ENCODE data around the gene ABLIM2.

ABLIM2 gene

DNA sequence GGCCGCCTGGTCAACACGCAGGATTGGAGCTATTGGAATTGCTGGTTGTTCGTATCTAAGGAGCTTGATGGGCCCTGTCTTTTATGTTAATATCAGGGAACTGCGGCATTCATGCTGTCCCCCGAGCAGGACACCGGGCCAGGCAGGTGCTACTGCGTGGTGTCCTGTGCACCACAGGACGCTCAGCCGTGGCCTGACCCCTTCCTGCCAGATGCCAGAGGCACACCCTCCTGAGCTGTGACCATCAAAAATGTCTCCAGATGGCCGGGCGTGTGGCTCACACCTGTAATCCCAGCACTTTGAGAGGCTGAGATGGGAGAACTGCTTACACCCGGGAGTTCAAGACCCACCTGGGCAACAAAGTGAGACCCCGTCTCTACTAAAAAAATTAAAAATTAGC lies 32.1 kb downstream of the ABLIM2 start:
- no peaks in the 10 kb centered on the region for H3K36me3 ChIP-seq (ENCODE audit: control insufficient read depth, insufficient read depth, low read length)
- H3K9ac ChIP-seq (ENCODE audit: low read length) = no peak overlapping the region
- no peaks in the 10 kb centered on the region for H3K27me3 ChIP-seq (ENCODE audit: control insufficient read depth, insufficient read depth, low read length)
- H3K4me3 ChIP-seq (ENCODE audit: low read length) = no peak overlapping the region
- H3K4me1 ChIP-seq (ENCODE audit: control insufficient read depth, insufficient read depth, low read length) = no peaks in the 10 kb centered on the region
- no peak overlapping the region for H3K27ac ChIP-seq (ENCODE audit: low read depth, low read length)

DNA sequence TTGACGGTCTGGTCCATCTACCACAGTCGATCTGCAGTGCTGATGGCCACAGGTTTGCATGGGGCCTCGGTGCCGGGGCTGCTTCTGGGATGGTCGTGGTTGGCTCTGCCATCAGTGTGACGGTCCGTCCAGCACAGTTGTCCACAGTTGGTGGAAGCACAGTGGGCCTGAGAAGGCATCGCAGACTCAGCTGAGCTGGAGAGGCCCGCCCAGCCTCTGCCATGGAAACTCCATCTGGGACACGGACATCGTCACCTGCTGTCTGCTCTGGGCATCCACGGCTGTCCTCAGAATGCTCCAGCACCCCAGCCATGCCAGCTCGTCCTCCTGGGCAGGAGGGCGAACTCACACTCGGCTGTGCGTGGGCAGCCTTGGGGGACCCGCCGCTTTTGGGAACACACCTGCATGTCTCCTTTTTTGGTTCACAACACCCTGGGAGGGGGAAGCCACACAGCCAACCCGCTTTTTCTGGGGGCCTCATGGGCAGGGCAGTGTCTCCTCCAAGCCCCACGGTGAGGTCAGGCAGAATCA lies 33.0 kb downstream of the ABLIM2 start:
- Histone ChIP-seq H3K9ac (ENCODE audit: low read length) (no peak overlapping the region), H3K4me1 (ENCODE audit: control insufficient read depth, insufficient read depth, low read length) (no peaks in the 10 kb centered on the region), H3K27me3 (ENCODE audit: control insufficient read depth, insufficient read depth, low read length) (no peaks in the 10 kb centered on the region), H3K36me3 (ENCODE audit: control insufficient read depth, insufficient read depth, low read length) (no peaks in the 10 kb centered on the region), H3K27ac (ENCODE audit: low read depth, low read length) (no peak overlapping the region), H3K4me3 (ENCODE audit: low read length) (no peak overlapping the region)

- Histone ChIP-seq H3K36me3 (ENCODE audit: control insufficient read depth, insufficient read depth, low read length) (no peaks in the 10 kb centered on the region), H3K27ac (ENCODE audit: low read depth, low read length) (no peak overlapping the region), H3K4me1 (ENCODE audit: control insufficient read depth, insufficient read depth, low read length) (no peaks in the 10 kb centered on the region), H3K27me3 (ENCODE audit: control insufficient read depth, insufficient read depth, low read length) (no peaks in the 10 kb centered on the region), H3K4me3 (ENCODE audit: low read length) (no peak overlapping the region), H3K9ac (ENCODE audit: low read length) (no peak overlapping the region)
Measured at GRCh38 chr4:8123870-8124269, 34.7 kb downstream of the ABLIM2 start.

- Histone ChIP-seq H3K36me3 (ENCODE audit: control insufficient read depth, insufficient read depth, low read length) (no peaks in the 10 kb centered on the region), H3K27me3 (ENCODE audit: control insufficient read depth, insufficient read depth, low read length) (no peaks in the 10 kb centered on the region), H3K9ac (ENCODE audit: low read length) (no peak overlapping the region), H3K4me1 (ENCODE audit: control insufficient read depth, insufficient read depth, low read length) (no peaks in the 10 kb centered on the region), H3K27ac (ENCODE audit: low read depth, low read length) (no peak overlapping the region), H3K4me3 (ENCODE audit: low read length) (no peak overlapping the region)
Measured at GRCh38 chr4:8123389-8123788, 35.2 kb downstream of the ABLIM2 start.

DNA sequence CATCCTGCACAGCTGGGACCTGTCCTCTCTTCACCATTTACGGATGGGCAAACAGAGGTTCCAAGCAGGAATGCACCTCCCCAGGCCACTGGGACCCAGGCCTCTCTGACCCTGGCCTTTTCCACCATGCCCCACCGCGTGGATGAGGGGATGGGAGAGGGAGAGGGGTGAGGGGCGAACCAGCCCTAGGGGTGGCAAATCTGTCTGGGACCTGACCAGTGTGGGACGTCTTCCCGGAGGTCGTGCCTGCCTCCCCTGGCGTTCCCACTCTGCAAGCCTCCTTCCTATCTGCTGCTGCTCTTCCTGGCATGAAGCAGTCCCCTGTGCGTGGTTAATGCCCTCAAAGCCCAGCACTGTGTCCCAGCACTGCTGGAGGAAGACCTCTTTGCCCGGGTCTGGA lies 35.9 kb downstream of the ABLIM2 start:
- Histone ChIP-seq H3K27ac (ENCODE audit: low read depth, low read length) (no peak overlapping the region), H3K27me3 (ENCODE audit: control insufficient read depth, insufficient read depth, low read length) (no peaks in the 10 kb centered on the region), H3K9ac (ENCODE audit: low read length) (no peak overlapping the region), H3K4me3 (ENCODE audit: low read length) (no peak overlapping the region), H3K4me1 (ENCODE audit: control insufficient read depth, insufficient read depth, low read length) (no peaks in the 10 kb centered on the region), H3K36me3 (ENCODE audit: control insufficient read depth, insufficient read depth, low read length) (no peaks in the 10 kb centered on the region)

- no peak overlapping the region for H3K27ac ChIP-seq (ENCODE audit: low read depth, low read length)
- H3K4me1 ChIP-seq (ENCODE audit: control insufficient read depth, insufficient read depth, low read length) = no peaks in the 10 kb centered on the region
- no peak overlapping the region for H3K4me3 ChIP-seq (ENCODE audit: low read length)
- H3K9ac ChIP-seq (ENCODE audit: low read length) = no peak overlapping the region
- H3K27me3 ChIP-seq (ENCODE audit: control insufficient read depth, insufficient read depth, low read length) = no peaks in the 10 kb centered on the region
- no peaks in the 10 kb centered on the region for H3K36me3 ChIP-seq (ENCODE audit: control insufficient read depth, insufficient read depth, low read length)
Measured at GRCh38 chr4:8121292-8122015, 37.2 kb downstream of the ABLIM2 start.

DNA sequence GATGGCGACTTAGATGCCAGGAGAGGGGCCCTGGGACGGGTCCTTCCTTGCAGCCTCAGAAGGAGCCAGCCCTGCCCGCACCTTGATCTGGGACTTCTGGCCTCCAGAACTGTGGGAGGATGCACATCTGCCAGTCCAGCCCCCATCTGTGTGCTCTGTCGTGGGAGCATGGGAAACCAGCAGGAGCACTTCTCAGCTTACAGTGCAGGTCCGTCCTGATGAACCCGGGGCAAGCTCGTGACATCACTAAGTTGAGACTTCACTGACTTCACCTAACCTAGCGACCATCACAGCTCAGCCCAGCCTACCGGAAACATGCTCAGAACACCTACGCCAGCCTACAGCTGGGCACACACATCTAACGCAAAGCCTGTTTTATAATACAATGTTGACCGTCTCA lies 38.1 kb downstream of the ABLIM2 start:
- no peaks in the 10 kb centered on the region for H3K36me3 ChIP-seq (ENCODE audit: control insufficient read depth, insufficient read depth, low read length)
- H3K4me3 ChIP-seq (ENCODE audit: low read length) = no peak overlapping the region
- no peak overlapping the region for H3K27ac ChIP-seq (ENCODE audit: low read depth, low read length)
- H3K4me1 ChIP-seq (ENCODE audit: control insufficient read depth, insufficient read depth, low read length) = no peaks in the 10 kb centered on the region
- H3K9ac ChIP-seq (ENCODE audit: low read length) = no peak overlapping the region
- H3K27me3 ChIP-seq (ENCODE audit: control insufficient read depth, insufficient read depth, low read length) = no peaks in the 10 kb centered on the region

DNA sequence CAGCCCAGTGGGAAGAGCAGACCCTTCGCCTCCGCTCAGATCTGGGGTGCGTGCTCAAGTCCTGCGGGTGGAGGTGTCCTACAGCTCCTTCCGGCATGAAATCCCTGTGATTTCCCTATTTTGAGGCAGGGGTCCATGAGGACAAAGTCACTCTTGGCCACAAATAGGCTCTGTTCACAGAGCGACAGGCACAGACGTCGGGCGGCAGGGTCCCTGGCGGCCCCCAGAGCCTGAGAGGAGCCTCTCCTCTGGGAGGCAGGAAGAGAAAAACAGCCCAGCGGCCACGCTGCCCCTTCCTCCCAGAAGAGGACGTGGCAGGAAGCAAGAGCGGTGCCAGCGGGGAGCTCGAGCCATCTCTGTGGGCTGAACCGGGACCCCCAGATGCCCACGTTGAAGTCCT lies 38.7 kb downstream of the ABLIM2 start:
- no peaks in the 10 kb centered on the region for H3K27me3 ChIP-seq (ENCODE audit: control insufficient read depth, insufficient read depth, low read length)
- H3K4me3 ChIP-seq (ENCODE audit: low read length) = no peak overlapping the region
- no peak overlapping the region for H3K9ac ChIP-seq (ENCODE audit: low read length)
- no peaks in the 10 kb centered on the region for H3K36me3 ChIP-seq (ENCODE audit: control insufficient read depth, insufficient read depth, low read length)
- H3K4me1 ChIP-seq (ENCODE audit: control insufficient read depth, insufficient read depth, low read length) = no peaks in the 10 kb centered on the region
- no peak overlapping the region for H3K27ac ChIP-seq (ENCODE audit: low read depth, low read length)

DNA sequence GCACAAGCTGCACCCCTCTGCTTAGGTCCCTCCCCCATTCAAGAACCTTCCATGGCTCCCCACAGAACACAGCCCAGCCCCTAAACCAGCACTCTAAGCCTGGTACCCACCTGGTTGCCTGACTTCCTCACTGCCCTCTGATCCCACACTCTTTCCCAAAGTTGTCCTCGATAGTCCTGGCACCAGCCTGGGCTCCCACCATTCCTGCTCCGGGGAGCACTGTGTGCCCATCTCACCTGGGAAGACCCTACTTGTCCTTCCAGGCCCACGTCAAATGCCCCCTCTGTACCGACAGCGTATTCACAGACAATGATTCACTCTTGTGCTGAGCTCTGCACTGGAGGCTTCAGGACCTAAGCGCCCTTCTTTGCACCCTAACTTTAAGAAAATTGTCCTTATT lies 40.1 kb downstream of the ABLIM2 start:
- no peaks in the 10 kb centered on the region for H3K4me1 ChIP-seq (ENCODE audit: control insufficient read depth, insufficient read depth, low read length)
- no peaks in the 10 kb centered on the region for H3K36me3 ChIP-seq (ENCODE audit: control insufficient read depth, insufficient read depth, low read length)
- no peak overlapping the region for H3K4me3 ChIP-seq (ENCODE audit: low read length)
- no peak overlapping the region for H3K27ac ChIP-seq (ENCODE audit: low read depth, low read length)
- no peak overlapping the region for H3K9ac ChIP-seq (ENCODE audit: low read length)
- H3K27me3 ChIP-seq (ENCODE audit: control insufficient read depth, insufficient read depth, low read length) = no peaks in the 10 kb centered on the region

DNA sequence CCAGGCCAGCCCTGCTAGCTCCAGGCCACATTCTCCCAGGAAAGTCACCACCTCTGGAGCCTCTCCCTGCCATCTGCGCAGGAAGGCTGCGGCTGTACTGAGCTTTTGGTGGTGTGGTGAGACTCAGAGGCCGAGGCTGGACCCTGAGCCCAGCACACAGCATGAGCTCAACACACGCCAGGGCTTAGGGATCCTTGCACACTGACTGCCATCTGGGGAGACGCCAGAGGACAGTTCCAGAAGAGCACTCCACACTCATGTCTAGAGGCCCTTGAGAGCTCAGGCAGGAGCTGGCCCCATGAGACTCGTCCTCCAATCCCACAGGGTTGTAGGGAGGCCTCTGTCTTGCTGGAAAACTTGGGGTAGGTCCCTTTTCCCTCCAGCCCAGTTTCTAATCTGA lies 40.6 kb downstream of the ABLIM2 start:
- H3K4me3 ChIP-seq (ENCODE audit: low read length) = no peak overlapping the region
- H3K27ac ChIP-seq (ENCODE audit: low read depth, low read length) = no peak overlapping the region
- H3K36me3 ChIP-seq (ENCODE audit: control insufficient read depth, insufficient read depth, low read length) = no peaks in the 10 kb centered on the region
- no peaks in the 10 kb centered on the region for H3K27me3 ChIP-seq (ENCODE audit: control insufficient read depth, insufficient read depth, low read length)
- H3K4me1 ChIP-seq (ENCODE audit: control insufficient read depth, insufficient read depth, low read length) = no peaks in the 10 kb centered on the region
- no peak overlapping the region for H3K9ac ChIP-seq (ENCODE audit: low read length)

DNA sequence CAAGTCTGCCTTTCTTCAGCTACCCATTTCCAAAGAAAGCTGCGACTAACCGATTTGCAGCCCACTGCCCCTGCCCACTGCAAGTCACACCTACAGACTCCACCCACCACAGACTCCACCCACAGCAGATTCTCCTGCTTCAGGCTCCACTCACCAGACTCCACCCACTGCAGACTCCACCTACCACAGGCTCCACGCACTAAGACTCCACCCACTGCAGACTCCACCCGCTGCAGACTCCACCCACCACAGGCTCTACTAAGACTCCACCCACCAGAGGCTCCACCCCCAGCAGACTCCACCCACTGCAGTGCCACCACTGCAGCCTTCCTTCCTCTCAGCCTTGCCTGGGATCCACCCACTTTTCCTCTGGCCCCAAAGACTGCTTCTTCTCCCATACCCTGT lies 41.3 kb downstream of the ABLIM2 start:
- Histone ChIP-seq H3K36me3 (ENCODE audit: control insufficient read depth, insufficient read depth, low read length) (no peaks in the 10 kb centered on the region), H3K4me1 (ENCODE audit: control insufficient read depth, insufficient read depth, low read length) (no peaks in the 10 kb centered on the region), H3K4me3 (ENCODE audit: low read length) (no peak overlapping the region), H3K27ac (ENCODE audit: low read depth, low read length) (no peak overlapping the region), H3K27me3 (ENCODE audit: control insufficient read depth, insufficient read depth, low read length) (no peaks in the 10 kb centered on the region), H3K9ac (ENCODE audit: low read length) (no peak overlapping the region)

GRCh38 chr4:8115916-8116315 lies 42.7 kb downstream of the ABLIM2 start:
- no peak overlapping the region for H3K4me3 ChIP-seq (ENCODE audit: low read length)
- H3K4me1 ChIP-seq (ENCODE audit: control insufficient read depth, insufficient read depth, low read length) = no peaks in the 10 kb centered on the region
- H3K27ac ChIP-seq (ENCODE audit: low read depth, low read length) = no peak overlapping the region
- no peaks in the 10 kb centered on the region for H3K36me3 ChIP-seq (ENCODE audit: control insufficient read depth, insufficient read depth, low read length)
- no peaks in the 10 kb centered on the region for H3K27me3 ChIP-seq (ENCODE audit: control insufficient read depth, insufficient read depth, low read length)
- no peak overlapping the region for H3K9ac ChIP-seq (ENCODE audit: low read length)

- Histone ChIP-seq H3K9ac (ENCODE audit: low read length) (no peak overlapping the region), H3K4me1 (ENCODE audit: control insufficient read depth, insufficient read depth, low read length) (no peaks in the 10 kb centered on the region), H3K27me3 (ENCODE audit: control insufficient read depth, insufficient read depth, low read length) (no peaks in the 10 kb centered on the region), H3K27ac (ENCODE audit: low read depth, low read length) (no peak overlapping the region), H3K36me3 (ENCODE audit: control insufficient read depth, insufficient read depth, low read length) (no peaks in the 10 kb centered on the region), H3K4me3 (ENCODE audit: low read length) (no peak overlapping the region)
Measured at GRCh38 chr4:8115203-8115520, 43.5 kb downstream of the ABLIM2 start.

All from rectal smooth muscle tissue (tissue), 1 donor.